Epithelial cell of esophagus (primary cell): ENCODE measurements around the gene JMJD1C.

Source experiments
- DNase-seq: peaks from one replicate; pipeline ENCODE4 v3.0.0; 2010; ENCODE audit warnings: low read depth
- H3K4me3 ChIP-seq: 2 replicates; pipeline ENCODE4 v1.5.1; 2011; ENCODE audit warnings: mild to moderate bottlenecking, low read length, control low read depth
- TF ChIP-seq, protein P1 (sequence below): IDR thresholded peaks from 2 replicates; pipeline ENCODE4 v1.5.1; 2011; ENCODE audit warnings: low read depth, mild to moderate bottlenecking, low read length, control low read depth, inconsistent platforms; ENCODE audit not compliant: insufficient read depth; ENCODE audit errors: missing control alignments

JMJD1C gene

DNA sequence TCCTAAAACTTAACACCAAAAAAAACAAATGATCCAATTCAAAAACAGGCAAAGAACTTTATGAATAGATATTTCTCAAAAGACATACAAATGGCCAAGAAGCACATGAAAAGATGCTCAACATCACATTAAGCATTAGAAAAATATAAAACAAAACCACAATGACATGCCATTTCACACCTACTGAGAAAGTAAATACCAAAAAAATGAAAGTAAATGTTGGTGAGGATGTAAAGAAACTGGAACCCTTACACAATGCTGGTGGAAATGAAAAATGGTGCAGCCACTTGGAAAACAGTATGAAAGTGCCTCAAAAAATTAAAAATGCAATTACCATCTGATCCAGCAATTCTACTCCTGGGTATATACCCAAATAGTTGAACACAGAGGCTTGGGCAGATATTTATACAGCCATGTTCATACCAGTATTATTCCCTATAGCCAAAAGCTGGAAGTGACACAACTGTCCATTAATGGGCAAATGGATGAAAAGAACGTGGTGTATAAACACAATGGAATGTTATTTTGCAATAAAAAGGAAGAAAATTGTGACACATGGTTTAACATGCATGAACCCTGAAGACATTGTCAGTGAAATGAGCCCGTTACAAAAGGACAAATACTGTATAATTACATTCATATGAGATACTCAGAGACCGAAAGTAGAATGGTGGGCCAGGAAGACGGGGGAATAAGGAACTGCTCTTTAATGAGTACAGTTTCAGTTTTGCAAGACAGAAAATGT lies 89.0 kb downstream of the JMJD1C start:
- peak; percentile 84 for DNase-seq
- no peak overlapping the region for H3K4me3 ChIP-seq
- TF ChIP-seq, protein P1, sequence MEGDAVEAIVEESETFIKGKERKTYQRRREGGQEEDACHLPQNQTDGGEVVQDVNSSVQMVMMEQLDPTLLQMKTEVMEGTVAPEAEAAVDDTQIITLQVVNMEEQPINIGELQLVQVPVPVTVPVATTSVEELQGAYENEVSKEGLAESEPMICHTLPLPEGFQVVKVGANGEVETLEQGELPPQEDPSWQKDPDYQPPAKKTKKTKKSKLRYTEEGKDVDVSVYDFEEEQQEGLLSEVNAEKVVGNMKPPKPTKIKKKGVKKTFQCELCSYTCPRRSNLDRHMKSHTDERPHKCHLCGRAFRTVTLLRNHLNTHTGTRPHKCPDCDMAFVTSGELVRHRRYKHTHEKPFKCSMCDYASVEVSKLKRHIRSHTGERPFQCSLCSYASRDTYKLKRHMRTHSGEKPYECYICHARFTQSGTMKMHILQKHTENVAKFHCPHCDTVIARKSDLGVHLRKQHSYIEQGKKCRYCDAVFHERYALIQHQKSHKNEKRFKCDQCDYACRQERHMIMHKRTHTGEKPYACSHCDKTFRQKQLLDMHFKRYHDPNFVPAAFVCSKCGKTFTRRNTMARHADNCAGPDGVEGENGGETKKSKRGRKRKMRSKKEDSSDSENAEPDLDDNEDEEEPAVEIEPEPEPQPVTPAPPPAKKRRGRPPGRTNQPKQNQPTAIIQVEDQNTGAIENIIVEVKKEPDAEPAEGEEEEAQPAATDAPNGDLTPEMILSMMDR = no peak

DNA sequence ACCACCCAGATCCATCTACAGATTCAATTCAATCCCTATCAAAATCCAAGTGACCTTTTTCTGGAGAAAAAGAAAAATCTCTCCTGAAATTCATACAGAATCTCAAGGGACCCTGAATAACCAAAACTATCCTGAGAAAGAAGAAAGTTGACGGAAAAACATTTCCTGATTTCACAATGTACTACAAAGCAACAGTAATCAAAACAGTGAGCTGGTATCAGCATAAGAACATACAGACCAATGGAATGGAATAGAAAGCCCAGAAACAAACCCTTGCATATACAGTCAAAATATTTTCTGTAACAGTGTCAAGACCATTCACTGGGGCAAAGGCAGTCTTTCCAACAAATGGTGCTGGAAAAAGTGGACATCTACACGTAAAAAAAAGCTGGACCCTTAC lies 89.9 kb downstream of the JMJD1C start:
- no peak for DNase-seq
- TF ChIP-seq, protein P1 = no peak
- H3K4me3 ChIP-seq = no peak overlapping the region

DNA sequence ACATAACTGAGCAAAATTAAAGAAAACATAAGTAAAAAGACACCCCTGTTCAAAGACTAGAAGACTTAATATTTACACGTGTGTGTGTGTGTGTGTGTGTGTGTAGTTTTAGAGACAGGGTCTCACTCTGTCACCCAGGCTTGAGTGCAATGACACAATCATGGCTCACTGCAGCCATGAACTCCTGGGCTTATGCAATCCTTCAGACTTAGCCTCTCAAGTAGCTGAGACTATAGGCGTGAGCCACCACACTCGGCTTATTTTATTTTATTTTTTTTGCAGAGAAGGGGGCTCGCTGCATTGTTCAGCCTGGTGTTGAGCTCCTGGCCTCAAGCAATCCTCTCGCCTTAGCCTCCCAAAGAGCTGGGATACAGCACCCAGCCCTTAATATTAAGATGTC lies 90.3 kb downstream of the JMJD1C start:
- DNase-seq = peak; percentile 33
- H3K4me3 ChIP-seq = no peak overlapping the region
- TF ChIP-seq, protein P1 = no peak

DNA sequence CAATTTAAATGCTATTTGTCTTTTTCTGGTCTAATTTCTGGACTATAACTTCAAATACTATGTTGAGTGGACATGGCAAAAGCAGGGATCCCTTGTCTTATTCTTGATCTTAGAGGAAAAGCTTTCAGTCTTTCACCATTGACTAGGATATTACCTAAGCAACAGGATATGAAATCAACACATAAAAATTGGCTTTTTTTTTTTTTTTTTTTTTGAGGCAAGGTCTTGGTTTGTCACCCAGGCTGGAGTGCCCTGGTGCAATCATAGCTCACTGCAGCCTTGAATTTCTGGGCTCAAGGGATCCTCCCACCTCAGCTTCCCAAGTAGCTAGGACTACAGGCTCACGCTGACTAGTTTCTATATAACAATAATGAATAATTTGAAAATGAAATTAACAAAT lies 90.8 kb downstream of the JMJD1C start:
- no peak overlapping the region for H3K4me3 ChIP-seq
- DNase-seq = peak; percentile 26
- TF ChIP-seq, protein P1 = no peak

DNA sequence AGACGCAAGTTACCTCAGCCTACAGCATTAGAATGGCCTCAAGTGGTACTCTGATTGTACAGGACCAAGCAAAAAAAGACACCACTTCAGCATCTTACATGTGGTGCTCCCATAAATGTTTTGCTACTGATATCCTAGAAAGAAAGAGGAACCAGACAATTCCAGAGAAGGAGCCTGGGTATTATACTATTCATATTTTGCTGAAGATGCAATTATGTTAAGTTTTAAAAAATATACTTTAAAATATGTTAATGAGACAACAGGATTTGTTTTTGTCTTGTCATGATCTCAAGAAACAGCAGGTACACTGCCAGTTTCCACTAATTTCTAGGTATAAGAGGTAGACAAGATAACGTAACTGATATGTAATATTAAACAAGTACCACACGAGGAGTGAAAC lies 92.6 kb downstream of the JMJD1C start:
- DNase-seq = no peak
- TF ChIP-seq, protein P1 = no peak
- H3K4me3 ChIP-seq = no peak overlapping the region

DNA sequence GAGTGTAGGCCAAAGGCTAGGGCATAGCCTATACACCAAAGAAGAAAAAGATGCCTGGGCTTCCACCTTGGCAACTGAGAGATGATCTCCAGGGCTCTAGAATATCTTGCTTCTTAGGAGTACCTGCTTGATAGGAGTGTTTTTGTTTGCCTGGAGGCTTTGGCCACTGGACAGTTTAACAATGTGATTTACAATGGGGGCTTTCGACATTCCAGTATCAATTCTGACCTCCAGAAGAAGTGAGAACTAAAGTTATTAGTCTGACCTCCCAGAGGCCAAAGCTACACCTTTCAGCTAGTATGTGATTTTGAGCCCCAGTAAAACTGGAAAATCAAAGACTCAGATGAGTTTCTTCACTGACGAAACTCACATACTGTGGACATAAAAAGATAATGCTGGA lies 96.1 kb downstream of the JMJD1C start:
- TF ChIP-seq, protein P1 = no peak
- H3K4me3 ChIP-seq = no peak overlapping the region
- DNase-seq = no peak

DNA sequence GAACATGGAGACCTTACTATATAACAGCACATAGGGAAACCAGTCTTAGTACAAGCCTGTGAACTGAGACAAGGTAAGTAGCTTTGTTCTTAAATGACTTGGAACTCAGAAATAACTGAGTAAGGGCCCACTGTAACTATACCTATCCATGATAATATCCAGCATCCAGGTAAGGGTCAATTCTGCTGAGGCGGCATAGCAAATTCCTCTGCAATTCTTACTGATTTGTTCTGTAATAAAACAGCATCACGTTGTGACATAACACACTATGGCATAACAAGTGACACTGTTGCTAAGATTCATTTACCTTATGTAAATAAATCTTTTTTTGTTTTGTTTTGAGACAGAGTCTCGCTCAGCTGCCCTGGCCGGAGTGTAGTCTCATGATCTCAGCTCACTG lies 97.4 kb downstream of the JMJD1C start:
- no peak overlapping the region for H3K4me3 ChIP-seq
- DNase-seq = no peak
- TF ChIP-seq, protein P1 = no peak
